Ovary (tissue), 3 donors: ENCODE results near the gene BCAN.

ENCODE experiments used
- CTCF ChIP-seq, 3 donors: fragments of 450-650 bp in 2 of 3; fragments of 200-600 bp in 1 of 3; IDR thresholded peaks; one replicate each; pipeline versions ENCODE4 v1.5.1 to v1.8.0; 2016 to 2022; ENCODE audit warnings: antibody characterized with exemption in 3 of 3, mild to moderate bottlenecking in 1 of 3
- EP300 ChIP-seq: sonication (generic); formaldehyde crosslinking; IDR thresholded peaks from one replicate; pipeline ENCODE4 v1.6.1; 2017; ENCODE audit warnings: antibody characterized with exemption
- donor health status: DM: no; HTN: no; CAD: no.

- TF ChIP-seq EP300 (no peak), CTCF (IDR thresholded peaks at IDR 0.05) (peak; percentile 66 to 82 (median 71))
These were observed 33.8 kb upstream of the BCAN start for GRCh38 chr1:156608036-156608674.
